ENCODE data around the gene CEP44. TPM values are rescaled to one million over a fixed set of nuclear protein-coding genes. Genes with fewer than 3 reads are reported as not detected.
"Not testable (repeated sequence)": the region's sequence is repeated elsewhere in the genome, so short reads cannot be mapped to it uniquely, and the experiment has no call there.

Gene CEP44
- total RNA-seq: 7.9 TPM
- long read RNA-seq, partial matches to known transcripts: 1 of 5 reads
- long read RNA-seq, other reads (novel, unspliced or antisense): 4 of 5 reads

GRCh38 chr4:174283507-174284471 is at the start of gene CEP44, which contains the start of gene FBXO8:
Gene CEP44, plus strand, starts transcription at chr4:174283911. Its CDS starts 15,211 bp downstream, at chr4:174299122.
Gene FBXO8, minus strand, starts transcription at chr4:174283667. Its CDS starts 20,575 bp downstream, at chr4:174263092.
- peak; percentile 89 for DNase-seq (ENCODE audit: low spot score)

DNA sequence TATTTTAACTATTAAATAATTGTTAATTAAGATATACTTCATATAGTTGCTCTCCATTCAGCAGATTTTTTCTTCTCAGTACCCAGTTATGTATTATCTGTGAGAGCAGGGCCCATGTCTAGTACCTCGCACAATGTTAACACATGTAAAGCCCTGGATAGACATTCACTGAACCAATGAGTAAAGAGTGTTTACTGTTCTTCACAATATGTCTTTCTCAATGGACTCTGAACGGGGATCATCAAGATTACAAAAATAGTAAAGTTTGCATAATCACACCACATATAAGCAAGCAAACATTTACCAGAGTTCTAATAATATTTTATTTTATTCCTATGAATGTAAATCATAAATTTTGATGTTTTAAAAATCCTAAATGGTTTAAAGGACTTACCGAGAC is 47.4 kb upstream of the CEP44 start:
- DNase-seq (ENCODE audit: low spot score): no peak

DNA sequence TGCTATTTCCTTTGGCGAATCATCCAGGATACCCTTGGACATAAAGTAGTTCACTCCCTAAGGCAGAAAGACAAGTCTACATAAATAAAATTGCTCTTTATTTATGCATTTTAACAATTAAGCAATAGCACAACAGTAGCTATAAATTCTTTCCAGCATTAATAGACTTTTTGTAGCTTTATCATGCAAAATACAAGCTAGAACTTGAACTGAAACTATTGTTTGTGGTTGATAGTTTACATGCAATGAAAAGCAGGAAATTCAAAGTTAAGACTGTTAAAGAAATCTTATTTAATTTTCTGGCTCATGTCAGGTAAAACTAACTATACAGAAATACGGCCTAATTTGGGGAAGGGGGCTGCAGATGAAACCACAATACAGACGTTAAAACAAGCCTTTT is 42.5 kb upstream of the CEP44 start:
- no peak for DNase-seq (ENCODE audit: low spot score)

DNA sequence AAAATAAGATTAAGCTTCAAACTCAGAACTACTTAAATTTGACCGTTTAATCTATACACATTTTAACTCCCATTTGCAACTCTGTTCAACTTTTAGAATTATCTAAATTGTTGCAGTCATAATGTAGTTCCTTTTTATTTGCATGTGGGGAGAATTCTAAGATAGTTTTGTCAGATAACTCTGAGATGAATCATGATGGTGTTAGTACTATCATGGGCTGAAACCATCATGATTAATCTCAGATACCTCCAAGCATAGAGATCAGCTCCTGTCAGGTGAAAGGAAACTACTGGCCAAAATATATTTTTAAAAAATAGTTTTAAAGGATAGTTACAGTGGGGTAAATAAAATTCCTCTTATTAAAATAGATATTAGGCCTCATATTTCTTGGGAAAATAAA is 39.3 kb upstream of the CEP44 start:
- no peak for DNase-seq (ENCODE audit: low spot score)

DNA sequence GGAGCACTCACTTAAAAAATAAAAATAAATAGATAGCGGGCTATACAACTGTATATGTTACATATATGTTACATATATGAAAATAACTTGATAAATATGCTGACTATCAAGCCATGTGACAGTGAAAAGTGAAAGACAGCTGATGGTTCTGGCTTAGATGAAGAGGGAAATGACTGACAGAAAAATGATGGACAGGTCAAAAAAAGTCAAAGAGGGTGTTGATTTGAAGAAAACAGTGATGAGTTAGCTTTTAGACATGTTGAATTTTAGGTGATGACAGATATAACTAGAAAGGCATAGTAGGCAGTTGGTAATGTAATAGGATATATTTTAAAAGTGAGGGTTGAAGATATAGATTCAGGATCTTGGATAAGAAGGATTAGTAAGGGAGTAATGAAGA is 38.0 kb upstream of the CEP44 start:
- no peak for DNase-seq (ENCODE audit: low spot score)

DNA sequence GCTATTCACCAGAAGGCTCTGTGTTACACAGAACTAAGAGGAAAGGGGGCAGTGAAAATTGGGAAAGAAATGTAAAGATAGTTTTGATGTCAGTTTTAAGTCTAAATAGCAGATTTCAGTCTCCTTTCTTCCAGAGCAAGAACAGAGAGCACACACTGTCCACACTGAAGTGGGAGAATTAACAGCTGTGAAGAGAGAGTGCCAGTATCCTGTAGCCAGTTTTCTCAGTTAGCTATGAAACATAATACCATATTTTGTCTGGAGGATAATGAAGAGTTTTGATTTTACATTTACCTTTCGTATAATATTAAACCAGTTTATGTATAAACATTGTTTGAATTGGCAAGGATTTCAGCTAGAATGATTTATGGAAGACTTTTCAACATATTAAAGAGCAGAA is 35.3 kb upstream of the CEP44 start:
- DNase-seq (ENCODE audit: low spot score): no peak

GRCh38 chr4:174252412-174252811 is 31.3 kb upstream of the CEP44 start:
- DNase-seq (ENCODE audit: low spot score): no peak

GRCh38 chr4:174254613-174255012 is 29.1 kb upstream of the CEP44 start:
- DNase-seq (ENCODE audit: low spot score): no peak

DNA sequence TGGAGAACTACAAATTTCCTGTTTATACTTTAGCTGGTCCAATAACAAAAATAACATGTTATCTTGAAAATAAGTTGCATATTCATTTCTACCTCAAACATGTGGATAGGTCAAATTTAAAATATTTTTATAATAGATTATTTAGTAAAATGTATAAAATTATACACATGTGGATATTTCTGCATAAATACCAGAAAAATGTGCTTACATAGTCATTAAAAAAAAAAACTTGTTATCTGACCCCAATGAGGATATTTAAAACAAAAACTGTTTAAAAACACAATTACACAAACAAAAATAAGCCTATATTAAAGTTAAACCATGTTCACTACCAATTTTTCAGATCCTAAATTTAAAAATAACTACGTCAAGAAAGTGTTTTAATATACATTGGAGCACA is 28.3 kb upstream of the CEP44 start:
- DNase-seq (ENCODE audit: low spot score): no peak

- DNase-seq (ENCODE audit: low spot score): no peak
Observed at GRCh38 chr4:174255786-174256185, 27.9 kb upstream of the CEP44 start.

- no peak for DNase-seq (ENCODE audit: low spot score)
Observed at GRCh38 chr4:174256277-174256713, 27.4 kb upstream of the CEP44 start.

DNA sequence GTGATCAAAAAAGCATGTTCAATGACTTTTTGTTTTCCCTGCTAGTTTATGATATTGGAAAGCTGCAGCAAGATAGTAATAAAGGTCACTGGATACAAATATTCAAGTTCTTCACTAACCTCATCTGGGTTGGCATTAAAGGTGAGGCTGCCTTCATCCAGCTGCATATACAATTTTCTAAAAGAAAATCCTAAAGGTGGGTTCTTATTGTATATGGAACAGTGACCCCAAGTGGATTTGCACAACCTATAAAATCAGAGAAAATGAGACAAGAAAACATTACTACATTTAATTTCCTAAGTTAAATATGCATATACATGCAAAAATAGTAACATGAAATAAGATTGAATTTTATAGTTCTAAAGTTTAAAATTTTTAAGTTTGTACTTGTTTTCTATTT is 24.1 kb upstream of the CEP44 start:
- no peak for DNase-seq (ENCODE audit: low spot score)

DNA sequence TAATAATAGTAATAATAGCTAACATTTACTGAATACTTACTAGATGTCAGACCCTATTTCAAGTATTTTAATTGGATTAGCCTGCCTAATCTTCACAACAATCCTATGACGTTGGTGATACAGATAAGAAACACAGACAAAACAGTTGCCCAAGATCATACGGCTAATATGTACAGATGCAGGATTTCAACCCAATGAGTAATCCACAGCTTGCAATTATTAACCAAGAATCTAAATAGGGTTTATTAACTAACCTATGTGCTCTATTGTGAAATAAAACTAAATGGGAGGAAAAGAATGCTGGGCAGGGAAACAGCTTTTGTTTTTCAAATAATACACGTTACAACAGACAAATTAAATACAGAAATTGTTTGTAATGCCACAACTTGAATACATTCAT is 23.6 kb upstream of the CEP44 start:
- no peak for DNase-seq (ENCODE audit: low spot score)

- DNase-seq (ENCODE audit: low spot score): not testable (repeated sequence)
Observed at GRCh38 chr4:174261432-174261831, 22.3 kb upstream of the CEP44 start.

DNA sequence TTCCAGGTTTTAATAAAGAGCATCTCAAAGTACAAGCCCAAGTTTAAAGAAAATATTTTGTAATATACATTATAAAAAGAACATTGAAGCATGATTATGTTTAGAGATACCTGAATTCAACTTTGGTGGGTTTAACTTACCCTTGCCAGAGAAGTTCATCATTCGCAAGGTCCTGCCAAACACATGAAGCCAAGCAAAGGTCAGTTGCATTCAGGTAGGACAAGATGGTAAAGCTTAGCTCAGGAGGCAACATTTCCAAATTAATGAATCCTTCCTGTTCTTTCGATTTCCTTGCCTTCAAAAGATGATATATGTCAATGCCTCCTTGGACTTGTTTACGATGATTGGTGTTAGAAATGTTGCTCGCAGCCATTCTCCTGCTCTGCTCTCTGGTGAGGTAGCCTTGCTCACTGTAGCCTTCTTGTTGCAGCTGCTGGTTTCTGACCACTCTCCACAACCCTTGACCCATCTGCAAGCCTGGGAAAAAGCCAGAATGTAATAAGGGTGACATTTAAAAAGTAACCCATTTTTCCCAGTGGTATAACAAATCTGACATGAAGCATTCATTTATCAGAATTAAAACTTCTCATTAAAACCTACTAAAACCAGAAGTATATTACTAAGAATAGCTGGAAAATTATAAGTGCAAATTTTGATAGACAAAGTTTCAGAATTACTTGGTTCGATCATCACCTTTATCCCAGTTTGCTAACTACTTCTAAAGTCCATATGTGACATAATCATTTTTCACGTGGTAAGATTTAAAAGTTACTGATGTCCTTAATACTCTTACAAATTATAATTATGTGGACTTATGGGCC is 20.9 kb upstream of the CEP44 start:
- DNase-seq (ENCODE audit: low spot score): no peak

GRCh38 chr4:174263445-174263736 is 20.3 kb upstream of the CEP44 start:
- no peak for DNase-seq (ENCODE audit: low spot score)

- no peak for DNase-seq (ENCODE audit: low spot score)
Observed at GRCh38 chr4:174265916-174266315, 17.8 kb upstream of the CEP44 start.

GRCh38 chr4:174266416-174266815 is 17.3 kb upstream of the CEP44 start:
- DNase-seq (ENCODE audit: low spot score): no peak

- DNase-seq (ENCODE audit: low spot score): no peak
Observed at GRCh38 chr4:174273930-174274329, 9.8 kb upstream of the CEP44 start.

DNA sequence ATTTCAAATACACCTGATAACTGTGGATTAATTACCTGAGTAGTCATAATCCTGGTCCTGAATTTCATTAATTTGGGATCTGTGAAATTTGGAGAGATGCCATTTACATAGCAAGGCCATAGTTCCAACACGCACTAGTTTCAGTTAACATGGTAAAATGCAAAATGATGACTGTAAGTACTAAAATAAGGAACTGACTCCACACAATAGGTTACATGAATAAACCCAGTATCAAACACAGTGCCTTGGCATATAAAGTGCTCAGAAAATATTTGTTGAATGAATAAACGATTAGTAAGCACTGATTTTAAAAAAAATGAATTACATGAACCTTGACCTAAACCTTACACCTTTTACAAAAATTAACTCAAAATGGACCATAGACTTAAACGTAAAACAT is 9.3 kb upstream of the CEP44 start:
- DNase-seq (ENCODE audit: low spot score): no peak

- DNase-seq (ENCODE audit: low spot score): no peak
Observed at GRCh38 chr4:174275101-174275500, 8.6 kb upstream of the CEP44 start.

GRCh38 chr4:174277433-174277832 is 6.3 kb upstream of the CEP44 start:
- no peak for DNase-seq (ENCODE audit: low spot score)

Measured in mesenteric fat pad (tissue), 1 donor.